Activated CD4-positive, alpha-beta T cell treated with anti-CD3 and anti-CD28 coated beads, Interleukin-2, amount 50 U/mL, for 24 hours (primary cell): ENCODE results near the gene PCDHB3.
"Not testable (repeated sequence)": the region's sequence is repeated elsewhere in the genome, so short reads cannot be mapped to it uniquely, and the experiment has no call there.

ENCODE experiments used
- DNase-seq, 2 donors: peaks; one replicate each; pipeline ENCODE4 v3.0.0-alpha.2; 2020; ENCODE audit warnings: low read depth in 1 of 2, low spot score in 1 of 2

Gene PCDHB3

GRCh38 chr5:141135718-141136266, 35.5 kb downstream of the PCDHB3 start:
- DNase-seq = no peak

- DNase-seq = not testable (repeated sequence)
Measured at GRCh38 chr5:141137346-141137745, 37.1 kb downstream of the PCDHB3 start.

- DNase-seq = no peak
Measured at GRCh38 chr5:141149812-141150211, 49.5 kb downstream of the PCDHB3 start, which contains the start of gene PCDHB6. Gene PCDHB6, plus strand, starts transcription at chr5:141150057. Its CDS starts 201 bp downstream, at chr5:141150258.

- no peak for DNase-seq
Measured at GRCh38 chr5:141150224-141150992, 50.1 kb downstream of the PCDHB3 start.

GRCh38 chr5:141150993-141151325, 50.7 kb downstream of the PCDHB3 start:
- no peak for DNase-seq

- DNase-seq = not testable (repeated sequence)
Measured at GRCh38 chr5:141151632-141152031, 51.4 kb downstream of the PCDHB3 start.

GRCh38 chr5:141152096-141152495, 51.8 kb downstream of the PCDHB3 start:
- DNase-seq = not testable (repeated sequence)
